PC-9 (cell line): Measurements from ENCODE around the gene PXDN.

ENCODE experiments used
- EZH2 ChIP-seq: fragments of 200-600 bp; sonication (generic); IDR thresholded peaks from 2 replicates; pipeline ENCODE4 v1.8.0; 2017; ENCODE audit warnings: antibody characterized with exemption, low read depth
- TF ChIP-seq, protein P1 (sequence below): fragments of 200-600 bp; sonication (generic); conservative IDR thresholded peaks from 2 replicates; pipeline ENCODE4 v1.6.1; 2017; ENCODE audit warnings: mixed run types, antibody characterized with exemption, mild to moderate bottlenecking, moderate library complexity

- TF ChIP-seq, protein P1, sequence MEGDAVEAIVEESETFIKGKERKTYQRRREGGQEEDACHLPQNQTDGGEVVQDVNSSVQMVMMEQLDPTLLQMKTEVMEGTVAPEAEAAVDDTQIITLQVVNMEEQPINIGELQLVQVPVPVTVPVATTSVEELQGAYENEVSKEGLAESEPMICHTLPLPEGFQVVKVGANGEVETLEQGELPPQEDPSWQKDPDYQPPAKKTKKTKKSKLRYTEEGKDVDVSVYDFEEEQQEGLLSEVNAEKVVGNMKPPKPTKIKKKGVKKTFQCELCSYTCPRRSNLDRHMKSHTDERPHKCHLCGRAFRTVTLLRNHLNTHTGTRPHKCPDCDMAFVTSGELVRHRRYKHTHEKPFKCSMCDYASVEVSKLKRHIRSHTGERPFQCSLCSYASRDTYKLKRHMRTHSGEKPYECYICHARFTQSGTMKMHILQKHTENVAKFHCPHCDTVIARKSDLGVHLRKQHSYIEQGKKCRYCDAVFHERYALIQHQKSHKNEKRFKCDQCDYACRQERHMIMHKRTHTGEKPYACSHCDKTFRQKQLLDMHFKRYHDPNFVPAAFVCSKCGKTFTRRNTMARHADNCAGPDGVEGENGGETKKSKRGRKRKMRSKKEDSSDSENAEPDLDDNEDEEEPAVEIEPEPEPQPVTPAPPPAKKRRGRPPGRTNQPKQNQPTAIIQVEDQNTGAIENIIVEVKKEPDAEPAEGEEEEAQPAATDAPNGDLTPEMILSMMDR: no peak
- TF ChIP-seq EZH2: no peak
Measured at GRCh38 chr2:1698188-1698945, 45.9 kb downstream of the PXDN start.
